H1 (cell line): Measurements from ENCODE around the gene E2F1. TPM values are rescaled to one million over a fixed set of nuclear protein-coding genes. Genes with fewer than 3 reads are reported as not detected.

Source experiments
- CTCF ChIA-PET: fragments of 300-600 bp; sonication (Branson Sonifier 250); formaldehyde crosslinking; loops from one replicate; lab custom pipeline; 2021; ENCODE audit not compliant: partially characterized antibody; lab: Charles Lee
- POLR2A ChIA-PET: fragments of 300-600 bp; sonication (Branson Sonifier 250); formaldehyde crosslinking; loops from one replicate; lab custom pipeline; 2021; ENCODE audit warnings: inconsistent platforms; ENCODE audit not compliant: partially characterized antibody; lab: Charles Lee
- DNase-seq, 2 experiments: peaks; one replicate each; pipeline versions ENCODE4 v3.0.0 to v3.0.0-alpha.2; 2010 to 2022; ENCODE audit warnings: low spot score in 2 of 2, low read depth in 1 of 2, mixed read lengths in 1 of 2
- FAIRE-seq: peaks from 2 replicates; lab custom pipeline; 2011; peaks lifted over from hg19 to GRCh38; lab: Jason Lieb, UNC
- H2AFZ ChIP-seq: 2 replicates; pipeline ENCODE4 v1.8.1; 2012; ENCODE audit warnings: low read length, inconsistent platforms
- H2AK5ac ChIP-seq: 2 replicates; pipeline ENCODE4 v1.6.1; 2013; ENCODE audit warnings: low read depth, low read length
- H2BK120ac ChIP-seq: replicated peaks from 2 replicates; pipeline ENCODE3; 2013; ENCODE audit warnings: low read depth, low read length, inconsistent platforms
- H2BK12ac ChIP-seq: 2 replicates; pipeline ENCODE4 v1.6.1; 2013; ENCODE audit warnings: low read depth, low read length
- H2BK15ac ChIP-seq: 2 replicates; pipeline ENCODE4 v1.6.1; 2013; ENCODE audit warnings: low read length
- H2BK20ac ChIP-seq: 2 replicates; pipeline ENCODE4 v1.6.1; 2013; ENCODE audit warnings: low read length
- H2BK5ac ChIP-seq: 2 replicates; pipeline ENCODE4 v1.6.1; 2013; ENCODE audit warnings: low read depth, low read length
- H3K14ac ChIP-seq: 2 replicates; pipeline ENCODE4 v1.6.1; 2013; ENCODE audit warnings: inconsistent platforms; ENCODE audit not compliant: insufficient read length
- H3K18ac ChIP-seq: 2 replicates; pipeline ENCODE4 v1.6.1; 2013; ENCODE audit warnings: low read length; ENCODE audit errors: extremely low read depth
- H3K23ac ChIP-seq: 2 replicates; pipeline ENCODE4 v1.6.1; 2013; ENCODE audit warnings: inconsistent platforms; ENCODE audit not compliant: insufficient read length
- H3K23me2 ChIP-seq: 2 replicates; pipeline ENCODE4 v1.6.1; 2013; ENCODE audit warnings: low read depth, low read length
- H3K27ac ChIP-seq: 2 replicates; pipeline ENCODE4 v1.6.1; 2011; ENCODE audit warnings: low read depth, low read length, inconsistent platforms
- H3K27me3 ChIP-seq, 4 experiments: replicated peaks in 1 of 4; 1 replicate in 1 of 4; 2 replicates in 3 of 4; pipeline versions ENCODE4 v1.6.1 to v1.8.1; 2011 to 2013; ENCODE audit warnings: low read length in 3 of 4, mild to moderate bottlenecking in 3 of 4, inconsistent platforms in 2 of 4, mixed read lengths in 2 of 4, moderate library complexity in 1 of 4; ENCODE audit not compliant: control insufficient read depth in 3 of 4, insufficient read depth in 3 of 4; ENCODE audit errors: extremely low read depth in 1 of 4
- H3K36me3 ChIP-seq, 4 experiments: 2 replicates each; pipeline versions ENCODE4 v1.6.1 to v1.8.1; 2011 to 2013; ENCODE audit warnings: mild to moderate bottlenecking in 4 of 4, low read length in 3 of 4, moderate library complexity in 2 of 4, control low read depth in 1 of 4, inconsistent platforms in 1 of 4; ENCODE audit not compliant: insufficient read depth in 4 of 4, control insufficient read depth in 2 of 4
- H3K4ac ChIP-seq: replicated peaks from 2 replicates; pipeline ENCODE3; 2013; ENCODE audit warnings: low read length, low read depth, mixed read lengths, inconsistent platforms; ENCODE audit not compliant: insufficient read length
- H3K4me1 ChIP-seq, 4 experiments: replicated peaks in 1 of 4; 1 replicate in 1 of 4; 2 replicates in 3 of 4; pipeline versions ENCODE4 v1.6.1 to v1.8.1; 2011 to 2013; ENCODE audit warnings: low read length in 3 of 4, inconsistent platforms in 2 of 4, mixed read lengths in 1 of 4; ENCODE audit not compliant: insufficient read depth in 4 of 4, control insufficient read depth in 3 of 4
- H3K4me2 ChIP-seq, 2 experiments: 2 replicates each; pipeline versions ENCODE4 v1.6.1 to v1.8.1; 2011 to 2013; ENCODE audit warnings: low read depth in 2 of 2, low read length in 2 of 2, control low read depth in 1 of 2, inconsistent platforms in 1 of 2, mild to moderate bottlenecking in 1 of 2; ENCODE audit not compliant: insufficient read depth in 1 of 2
- H3K4me3 ChIP-seq, 4 experiments: fragments of 200-600, 300-600 bp in 1 of 4; sonication (generic), shearing (Covaris generic), sonication (Bioruptor Twin) in 1 of 4; 2 replicates each; pipeline versions ENCODE4 v1.5.1 to v1.8.1; 2011 to 2016; ENCODE audit warnings: low read length in 4 of 4, low read depth in 3 of 4, control low read depth in 2 of 4, inconsistent platforms in 2 of 4, mild to moderate bottlenecking in 2 of 4, mixed read lengths in 1 of 4, moderate library complexity in 1 of 4; ENCODE audit not compliant: insufficient read depth in 2 of 4; ENCODE audit errors: extremely low read depth in 1 of 4
- H3K56ac ChIP-seq: replicated peaks from 2 replicates; pipeline ENCODE3; 2013; ENCODE audit warnings: low read depth, mild to moderate bottlenecking, mixed read lengths, low read length, inconsistent platforms; ENCODE audit not compliant: insufficient read length
- H3K79me1 ChIP-seq: 2 replicates; pipeline ENCODE4 v1.6.1; 2013; ENCODE audit warnings: low read depth, low read length, control low read depth
- H3K79me2 ChIP-seq, 2 experiments: 2 replicates each; pipeline versions ENCODE4 v1.6.1 to v1.8.1; 2012 to 2013; ENCODE audit warnings: low read length in 2 of 2, mild to moderate bottlenecking in 2 of 2, inconsistent platforms in 1 of 2; ENCODE audit not compliant: insufficient read depth in 2 of 2, control insufficient read depth in 1 of 2
- H3K9ac ChIP-seq, 4 experiments: replicated peaks in 1 of 4; 1 replicate in 1 of 4; 2 replicates in 3 of 4; pipeline versions ENCODE4 v1.6.1 to v1.8.1; 2011 to 2013; ENCODE audit warnings: low read depth in 3 of 4, low read length in 3 of 4, control low read depth in 2 of 4, mild to moderate bottlenecking in 2 of 4, moderate library complexity in 2 of 4, inconsistent platforms in 1 of 4; ENCODE audit errors: extremely low read depth in 1 of 4
- H3K9me3 ChIP-seq, 2 experiments: 2 replicates each; pipeline versions ENCODE4 v1.6.1 to v1.8.1; 2012 to 2013; ENCODE audit warnings: mild to moderate bottlenecking in 2 of 2, moderate library complexity in 2 of 2, control low read depth in 1 of 2, inconsistent platforms in 1 of 2, low read depth in 1 of 2, low read length in 1 of 2, mixed read lengths in 1 of 2; ENCODE audit not compliant: insufficient read depth in 2 of 2
- H4K20me1 ChIP-seq, 2 experiments: replicated peaks in 1 of 2; 2 replicates each; pipeline versions ENCODE3 to v1.8.1; 2011 to 2013; ENCODE audit warnings: inconsistent platforms in 2 of 2, low read length in 2 of 2, mild to moderate bottlenecking in 1 of 2; ENCODE audit not compliant: insufficient read depth in 2 of 2, control insufficient read depth in 1 of 2
- H4K5ac ChIP-seq: 2 replicates; pipeline ENCODE4 v1.6.1; 2013; ENCODE audit warnings: low read length, low read depth, mixed read lengths, inconsistent platforms; ENCODE audit not compliant: insufficient read length
- H4K8ac ChIP-seq: 2 replicates; pipeline ENCODE4 v1.8.0; 2013; ENCODE audit warnings: mild to moderate bottlenecking, moderate library complexity, low read length, inconsistent platforms; ENCODE audit not compliant: insufficient read depth; ENCODE audit errors: extremely low read depth
- H4K91ac ChIP-seq: replicated peaks from 2 replicates; pipeline ENCODE3; 2013; ENCODE audit warnings: low read length, mixed read lengths, inconsistent platforms; ENCODE audit not compliant: insufficient read length
- BACH1 ChIP-seq: IDR thresholded peaks from 2 replicates; pipeline ENCODE4 v1.6.1; 2012; ENCODE audit warnings: low read length, improper control_type of control experiment
- BRCA1 ChIP-seq: IDR thresholded peaks from 2 replicates; pipeline ENCODE4 v1.6.1; 2012; ENCODE audit warnings: low read depth, low read length, improper control_type of control experiment
- CTCF ChIP-seq, 3 experiments: IDR thresholded peaks; 1 replicate in 2 of 3; 2 replicates in 1 of 3; pipeline versions ENCODE4 v1.5.1 to v1.6.1; 2011; ENCODE audit warnings: low read length in 3 of 3, mild to moderate bottlenecking in 3 of 3, inconsistent platforms in 2 of 3, low read depth in 1 of 3, moderate library complexity in 1 of 3; ENCODE audit not compliant: insufficient read depth in 1 of 3; ENCODE audit errors: control extremely low read depth in 1 of 3
- JUN ChIP-seq: IDR thresholded peaks from 2 replicates; pipeline ENCODE4 v1.6.1; 2011; ENCODE audit warnings: low read depth, mild to moderate bottlenecking, improper control_type of control experiment, low read length
- RBBP5 ChIP-seq: IDR thresholded peaks from 2 replicates; pipeline ENCODE4 v1.7.1; 2012; ENCODE audit warnings: low read depth, mild to moderate bottlenecking, inconsistent platforms, low read length, moderate library complexity, borderline replicate concordance
- SIX5 ChIP-seq: IDR thresholded peaks from 2 replicates; pipeline ENCODE4 v1.6.1; 2011; ENCODE audit warnings: mild to moderate bottlenecking, low read depth, low read length
- SP1 ChIP-seq: IDR thresholded peaks from 2 replicates; pipeline ENCODE4 v1.6.1; 2011; ENCODE audit warnings: low read depth, low read length
- SRF ChIP-seq: IDR thresholded peaks from 2 replicates; pipeline ENCODE4 v1.6.1; 2011; ENCODE audit warnings: mild to moderate bottlenecking, low read depth, low read length, moderate library complexity
- WGBS, 2 experiments: shearing (Covaris generic) in 1 of 2; methylation state at CpG; one replicate each; pipeline versions ENCODE4 v1.1.6 to v1.1.7; 2013 to 2015; ENCODE audit warnings: low lambda C conversion rate in 2 of 2, mixed read lengths in 2 of 2, inconsistent platforms in 1 of 2, low coverage in 1 of 2, missing lambda C conversion rate in 1 of 2; ENCODE audit not compliant: insufficient replicate concordance in 2 of 2, insufficient coverage in 1 of 2, insufficient read length in 1 of 2; ENCODE audit errors: extremely low coverage in 1 of 2, missing lambda C conversion rate in 1 of 2; 5-methylcytosine and 5-hydroxymethylcytosine counted together
- polyA plus RNA-seq, 7 experiments: library from polyadenylated mRNA; depleted of rRNA in 3 of 7; stranded (reverse) in 5 of 7; unstranded in 2 of 7; fragments of >200 nt in 5 of 7; fragments of 200-250 nt in 2 of 7; gene quantifications; 1 replicate in 5 of 7; 2 replicates in 1 of 7; 4 replicates in 1 of 7; pipeline versions ENCODE4 v1.2.1 to v1.2.3, GENCODE V29; 2011 to 2013; ENCODE audit warnings: missing spikeins in 2 of 7, mixed read lengths in 2 of 7
- total RNA-seq: library from RNA; stranded (reverse); fragmentation: NEBNext Ultra II Directional; extraction: Animal tissue kit (Norgen Biotek cat#: 25700); gene quantifications from 2 replicates; pipeline ENCODE4 v1.2.1, GENCODE V29; 2021

The E2F1 gene
- total and polyA plus RNA-seq, 2 of the 8 experiments (the other 6 are each of a cell fraction or from before 2014, with no cell fraction given): 33.4 to 35.8 TPM

GRCh38 chr20:33658510-33658909, 27.7 kb downstream of the E2F1 start:
- TF ChIP-seq BRCA1 (no peak), RBBP5 (no peak), JUN (no peak), CTCF (IDR thresholded peaks at IDR 0.05; ENCODE audit: control extremely low read depth in 1 of 3, insufficient read depth in 1 of 3, low read depth in 1 of 3, low read length in 3 of 3) (no peak), BACH1 (no peak), SRF (no peak), SP1 (no peak), SIX5 (no peak)
- H3K27me3 ChIP-seq: no peaks in the 10 kb centered on the region
- no peak overlapping the region for H2BK12ac ChIP-seq
- CTCF ChIA-PET: interaction anchor here (5.0 kb wide), 1 partner anchor 10 kb away, joined by 31 read pairs; the partner anchor contains the start of gene ACTL10
- H2AK5ac ChIP-seq: no peak overlapping the region
- H4K20me1 ChIP-seq: peaks cover 0 to 8% of the 10 kb centered on the region in 2 experiments
- no peak overlapping the region for H2BK20ac ChIP-seq
- H2BK15ac ChIP-seq: no peak overlapping the region
- no peak overlapping the region for H3K23ac ChIP-seq
- H3K4me3 ChIP-seq: no peak overlapping the region
- H3K79me2 ChIP-seq: no peaks in the 10 kb centered on the region
- peaks cover 6% of the 10 kb centered on the region; the same call in 1 of the 2 replicates for H3K23me2 ChIP-seq
- WGBS, 2 experiments: 92% methylated on average over 7 of the region's 8 CpGs; no CpG with 5 or more reads in 1 of the 2 experiments
- H4K91ac ChIP-seq: no peak overlapping the region
- H3K4ac ChIP-seq: no peak overlapping the region
- no peak overlapping the region for H3K27ac ChIP-seq
- H2AFZ ChIP-seq: no peak overlapping the region
- no peak overlapping the region for H3K9ac ChIP-seq
- peaks cover 0 to 11% (median 0%) of the 10 kb centered on the region in 4 experiments; a peak in 2 of 8 replicates for H3K36me3 ChIP-seq
- no peak overlapping the region for H3K4me2 ChIP-seq
- H2BK5ac ChIP-seq: no peak overlapping the region
- H4K5ac ChIP-seq: no peak overlapping the region
- H3K79me1 ChIP-seq: no peaks in the 10 kb centered on the region
- DNase-seq (no peak), FAIRE-seq (no peak)
- H3K9me3 ChIP-seq: no peaks in the 10 kb centered on the region
- no peak overlapping the region for H2BK120ac ChIP-seq
- no peak overlapping the region for H3K18ac ChIP-seq
- H3K14ac ChIP-seq: no peak overlapping the region
- H3K56ac ChIP-seq: no peak overlapping the region
- H3K4me1 ChIP-seq: peaks cover 0 to 10% (median 2%) of the 10 kb centered on the region in 4 experiments; a peak in 4 of 7 replicates
- no peak overlapping the region for H4K8ac ChIP-seq
- POLR2A ChIA-PET: interaction anchor here (17.9 kb wide), 1 partner anchor 21 kb away, joined by 245 read pairs; the partner anchor contains the start of gene NECAB3
